Hepatocyte (in vitro differentiated cells): Measurements from ENCODE around the gene PAF1. TPM values are rescaled to one million over a fixed set of nuclear protein-coding genes. Genes with fewer than 3 reads are reported as not detected.
A peak's percentile ranks its signal among the peaks of the same experiment; 100 is the strongest.
"Not testable (repeated sequence)": the region's sequence is repeated elsewhere in the genome, so short reads cannot be mapped to it uniquely, and the experiment has no call there.

Experiments
- DNase-seq: peaks from one replicate; pipeline ENCODE4 v3.0.0-alpha.2; 2016; ENCODE audit warnings: low spot score
- H2AFZ ChIP-seq: fragments of 200-600 bp; sonication (generic); 2 replicates; pipeline ENCODE4 v1.6.0; 2016; ENCODE audit warnings: antibody characterized with exemption, mild to moderate bottlenecking
- H3K27ac ChIP-seq: fragments of 200-600 bp; sonication (generic); 2 replicates; pipeline ENCODE4 v1.5.1; 2016; ENCODE audit warnings: mild to moderate bottlenecking
- H3K27me3 ChIP-seq: fragments of 200-600 bp; sonication (generic); 2 replicates; pipeline ENCODE4 v1.6.1; 2016
- H3K36me3 ChIP-seq: fragments of 200-600 bp; sonication (generic); replicated peaks from 2 replicates; pipeline ENCODE4 v1.5.1; 2016; ENCODE audit warnings: low read depth; ENCODE audit not compliant: insufficient read depth
- H3K4me1 ChIP-seq: fragments of 200-600 bp; sonication (generic); 2 replicates; pipeline ENCODE4 v1.5.1; 2016; ENCODE audit warnings: mild to moderate bottlenecking, moderate library complexity; ENCODE audit not compliant: insufficient read depth
- H3K4me2 ChIP-seq: fragments of 200-600 bp; sonication (generic); 2 replicates; pipeline ENCODE4 v1.6.0; 2016
- H3K4me3 ChIP-seq: fragments of 200-600 bp; sonication (generic); 2 replicates; pipeline ENCODE4 v1.5.1; 2016; ENCODE audit warnings: mild to moderate bottlenecking
- H3K79me2 ChIP-seq: fragments of 200-600 bp; sonication (generic); 2 replicates; pipeline ENCODE4 v1.6.0; 2017; ENCODE audit warnings: mild to moderate bottlenecking
- H3K9me2 ChIP-seq: fragments of 200-600 bp; sonication (generic); replicated peaks from 2 replicates; pipeline ENCODE4 v1.6.0; 2017; ENCODE audit warnings: mild to moderate bottlenecking; ENCODE audit not compliant: insufficient read depth
- H3K9me3 ChIP-seq: fragments of 200-600 bp; sonication (generic); 2 replicates; pipeline ENCODE4 v1.5.1; 2016; ENCODE audit warnings: low read depth, mild to moderate bottlenecking
- H4K20me1 ChIP-seq: fragments of 200-600 bp; sonication (generic); 2 replicates; pipeline ENCODE4 v1.6.0; 2016; ENCODE audit warnings: mild to moderate bottlenecking; ENCODE audit not compliant: insufficient read depth, poor library complexity, severe bottlenecking
- CTCF ChIP-seq: fragments of 200-600 bp; sonication (generic); IDR thresholded peaks from 2 replicates; pipeline ENCODE4 v1.5.1; 2016; ENCODE audit warnings: antibody characterized with exemption, mild to moderate bottlenecking; ENCODE audit not compliant: poor library complexity
- EZH2 ChIP-seq: fragments of 200-600 bp; sonication (generic); IDR thresholded peaks from 2 replicates; pipeline ENCODE4 v1.6.1; 2016; ENCODE audit warnings: antibody characterized with exemption, mild to moderate bottlenecking, borderline replicate concordance
- EZH2phosphoT487 ChIP-seq: fragments of 200-600 bp; sonication (generic); IDR thresholded peaks from one replicate; pipeline ENCODE4 v1.6.1; 2018; ENCODE audit warnings: antibody characterized with exemption, mild to moderate bottlenecking, low read depth, moderate library complexity; ENCODE audit not compliant: unreplicated experiment, severe bottlenecking
- WGBS: methylation state at CpG from one replicate; pipeline ENCODE4 v1.1.6; 2016; ENCODE audit warnings: low lambda C conversion rate; ENCODE audit errors: missing lambda C conversion rate; 5-methylcytosine and 5-hydroxymethylcytosine counted together
- polyA plus RNA-seq: library from polyadenylated mRNA; unstranded; fragments of >200 nt; fragmentation: Nextera tagmentation; extraction: Ambion mirVana; gene quantifications from 2 replicates; pipeline ENCODE4 v1.2.1, GENCODE V29; 2016
- total RNA-seq: library from RNA; depleted of rRNA; stranded (reverse); fragments of >200 nt; gene quantifications from 2 replicates; pipeline ENCODE4 v1.2.3, GENCODE V29; 2014

Gene PAF1
- total and polyA plus RNA-seq, 2 experiments from 2014 or later: 30.4 to 54.4 TPM

GRCh38 chr19:39342647-39343305 is 48.1 kb downstream of the PAF1 start:
- 2% methylated on average over 14 of the region's 51 CpGs for WGBS
- Histone ChIP-seq H4K20me1 (peaks cover 32% of the 10 kb centered on the region), H3K4me2 (peak overlapping the region; percentile 91), H3K4me1 (peaks cover 16% of the 10 kb centered on the region), H3K9me3 (no peaks in the 10 kb centered on the region), H3K9me2 (no peaks in the 10 kb centered on the region), H2AFZ (no peak overlapping the region), H3K36me3 (no peaks in the 10 kb centered on the region), H3K4me3 (peak overlapping the region; percentile 95), H3K27me3 (no peaks in the 10 kb centered on the region), H3K27ac (peak overlapping the region; percentile 67), H3K79me2 (peaks cover 65% of the 10 kb centered on the region)
- peak; percentile 58 for DNase-seq
- TF ChIP-seq CTCF (no peak), EZH2phosphoT487 (no peak), EZH2 (no peak)

GRCh38 chr19:39341719-39342604 is 48.9 kb downstream of the PAF1 start, which contains the start of gene SAMD4B:
Gene SAMD4B, plus strand, starts transcription at chr19:39342421. Its CDS starts 14,473 bp downstream, at chr19:39356894.
- Histone ChIP-seq H3K36me3 (no peaks in the 10 kb centered on the region), H3K27me3 (no peaks in the 10 kb centered on the region), H3K27ac (peak within 1 kb of the TSS; percentile 89), H3K9me3 (no peaks in the 10 kb centered on the region), H2AFZ (peak within 1 kb of the TSS; percentile 90), H3K79me2 (peaks cover 56% of the 10 kb centered on the region), H3K9me2 (no peaks in the 10 kb centered on the region), H4K20me1 (peaks cover 25% of the 10 kb centered on the region), H3K4me1 (peaks cover 16% of the 10 kb centered on the region), H3K4me3 (peak within 1 kb of the TSS; percentile 95), H3K4me2 (peak within 1 kb of the TSS; percentile 91)
- no peak for TF ChIP-seq EZH2phosphoT487
- TF ChIP-seq EZH2: no peak
- peak; percentile 77 for TF ChIP-seq CTCF
- WGBS: 1% methylated on average over 24 of the region's 105 CpGs
- peak; percentile 100 for DNase-seq

GRCh38 chr19:39341129-39341718 is 49.7 kb downstream of the PAF1 start:
- DNase-seq: peak; percentile 57
- Histone ChIP-seq H3K79me2 (peaks cover 49% of the 10 kb centered on the region), H3K27me3 (no peaks in the 10 kb centered on the region), H3K27ac (peak overlapping the region; percentile 89), H3K9me2 (no peaks in the 10 kb centered on the region), H3K36me3 (no peaks in the 10 kb centered on the region), H2AFZ (peak overlapping the region; percentile 90), H3K4me1 (peaks cover 16% of the 10 kb centered on the region), H3K4me2 (peak overlapping the region; percentile 89), H3K9me3 (no peaks in the 10 kb centered on the region), H4K20me1 (peaks cover 17% of the 10 kb centered on the region), H3K4me3 (peak overlapping the region; percentile 90)
- 12% methylated on average over 11 of the region's 17 CpGs for WGBS
- TF ChIP-seq EZH2 (no peak), EZH2phosphoT487 (no peak), CTCF (no peak)

- 89% methylated on average over 7 of the region's 7 CpGs for WGBS
- not testable (repeated sequence) for H2AFZ ChIP-seq, DNase-seq, H3K36me3 ChIP-seq, H3K27me3 ChIP-seq, H3K9me3 ChIP-seq, H3K9me2 ChIP-seq, H3K27ac ChIP-seq, H3K4me3 ChIP-seq
- peaks cover 12% of the 10 kb centered on the region for H4K20me1 ChIP-seq
- H3K79me2 ChIP-seq: peaks cover 38% of the 10 kb centered on the region
- peaks cover 16% of the 10 kb centered on the region for H3K4me1 ChIP-seq
- peak overlapping the region; percentile 89 for H3K4me2 ChIP-seq
Measured at GRCh38 chr19:39340156-39340555, 50.8 kb downstream of the PAF1 start.
